ENCODE results near the gene ANTXR1. TPM values are rescaled to one million over a fixed set of nuclear protein-coding genes. Genes with fewer than 3 reads are reported as not detected.

The ANTXR1 gene
- polyA plus RNA-seq, 1 donor (not counting 4 experiments of a cell fraction or from before 2014, with no cell fraction given): 20.4 TPM

DNA sequence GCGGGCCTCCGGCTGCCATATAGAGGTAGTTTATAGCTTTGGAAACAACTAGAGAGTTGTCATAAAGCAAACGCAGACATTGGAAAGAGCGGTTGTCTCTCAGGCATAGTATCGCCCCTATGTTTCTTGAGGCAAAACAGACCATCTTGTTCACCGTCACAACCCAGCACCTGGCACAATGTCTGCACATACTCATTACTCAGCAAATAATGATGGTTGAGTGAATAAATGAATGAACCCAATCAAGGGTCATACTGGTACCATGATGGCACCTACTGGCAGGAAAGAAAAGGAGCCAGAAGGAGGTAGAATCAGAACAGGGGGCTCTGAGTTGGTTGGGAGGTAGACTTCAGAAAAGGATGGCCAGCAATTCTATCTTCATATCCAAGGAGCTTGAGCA is 118.5 kb downstream of the ANTXR1 start:
- Histone ChIP-seq H3K27ac (ENCODE audit: control insufficient read depth, insufficient read depth, low read length) (no peak overlapping the region), H4K20me1 (ENCODE audit: control insufficient read depth, extremely low read depth, insufficient read depth, low read length) (no peaks in the 10 kb centered on the region), H3K27me3 (ENCODE audit: control insufficient read depth, extremely low read depth, insufficient read depth, low read length) (no peaks in the 10 kb centered on the region), H3K36me3 (ENCODE audit: control insufficient read depth in 2 of 2, extremely low read depth in 1 of 2, insufficient read depth in 2 of 2, low read length in 2 of 2) (peaks cover 0 to 3% of the 10 kb centered on the region in 2 experiments), H3K9me1 (ENCODE audit: control insufficient read depth, extremely low read depth, insufficient read depth, low read length) (no peaks in the 10 kb centered on the region), H3K79me2 (ENCODE audit: control insufficient read depth, insufficient read depth, low read length) (no peaks in the 10 kb centered on the region), H3K9ac (ENCODE audit: control insufficient read depth, extremely low read depth, insufficient read depth, low read length) (no peak overlapping the region), H2AFZ (ENCODE audit: control insufficient read depth, low read length) (no peak overlapping the region), H3K9me3 (ENCODE audit: control insufficient read depth, low read depth, low read length) (no peaks in the 10 kb centered on the region), H3K4me3 (ENCODE audit: control insufficient read depth in 2 of 3, extremely low read depth in 1 of 3, insufficient read depth in 2 of 3, low read depth in 1 of 3, low read length in 3 of 3) (no peak overlapping the region), H3K4me1 (ENCODE audit: control insufficient read depth, extremely low read depth, insufficient read depth, low read length) (peaks cover 3% of the 10 kb centered on the region), H3K4me2 (ENCODE audit: control insufficient read depth, extremely low read depth, insufficient read depth, low read depth, low read length) (no peak overlapping the region)
- dilution Hi-C loops (cut with MboI; ENCODE audit: extremely low pct_ligation_motif_present, low sequenced_read_pairs): no loop called here
- FAIRE-seq (no peak), DNase-seq (ENCODE audit: low read depth, low spot score) (no peak)
- no peak for TF ChIP-seq EZH2 (IDR thresholded peaks at IDR 0.05; ENCODE audit: low read length)
- TF ChIP-seq, protein P1, sequence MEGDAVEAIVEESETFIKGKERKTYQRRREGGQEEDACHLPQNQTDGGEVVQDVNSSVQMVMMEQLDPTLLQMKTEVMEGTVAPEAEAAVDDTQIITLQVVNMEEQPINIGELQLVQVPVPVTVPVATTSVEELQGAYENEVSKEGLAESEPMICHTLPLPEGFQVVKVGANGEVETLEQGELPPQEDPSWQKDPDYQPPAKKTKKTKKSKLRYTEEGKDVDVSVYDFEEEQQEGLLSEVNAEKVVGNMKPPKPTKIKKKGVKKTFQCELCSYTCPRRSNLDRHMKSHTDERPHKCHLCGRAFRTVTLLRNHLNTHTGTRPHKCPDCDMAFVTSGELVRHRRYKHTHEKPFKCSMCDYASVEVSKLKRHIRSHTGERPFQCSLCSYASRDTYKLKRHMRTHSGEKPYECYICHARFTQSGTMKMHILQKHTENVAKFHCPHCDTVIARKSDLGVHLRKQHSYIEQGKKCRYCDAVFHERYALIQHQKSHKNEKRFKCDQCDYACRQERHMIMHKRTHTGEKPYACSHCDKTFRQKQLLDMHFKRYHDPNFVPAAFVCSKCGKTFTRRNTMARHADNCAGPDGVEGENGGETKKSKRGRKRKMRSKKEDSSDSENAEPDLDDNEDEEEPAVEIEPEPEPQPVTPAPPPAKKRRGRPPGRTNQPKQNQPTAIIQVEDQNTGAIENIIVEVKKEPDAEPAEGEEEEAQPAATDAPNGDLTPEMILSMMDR (optimal IDR thresholded peaks at IDR 0.05 in 1 of 3, IDR thresholded peaks at IDR 0.05 in 1 of 3, conservative IDR thresholded peaks at IDR 0.05 in 1 of 3; ENCODE audit: extremely low read depth in 1 of 3, insufficient read depth in 2 of 3, low read length in 3 of 3): no peak

DNA sequence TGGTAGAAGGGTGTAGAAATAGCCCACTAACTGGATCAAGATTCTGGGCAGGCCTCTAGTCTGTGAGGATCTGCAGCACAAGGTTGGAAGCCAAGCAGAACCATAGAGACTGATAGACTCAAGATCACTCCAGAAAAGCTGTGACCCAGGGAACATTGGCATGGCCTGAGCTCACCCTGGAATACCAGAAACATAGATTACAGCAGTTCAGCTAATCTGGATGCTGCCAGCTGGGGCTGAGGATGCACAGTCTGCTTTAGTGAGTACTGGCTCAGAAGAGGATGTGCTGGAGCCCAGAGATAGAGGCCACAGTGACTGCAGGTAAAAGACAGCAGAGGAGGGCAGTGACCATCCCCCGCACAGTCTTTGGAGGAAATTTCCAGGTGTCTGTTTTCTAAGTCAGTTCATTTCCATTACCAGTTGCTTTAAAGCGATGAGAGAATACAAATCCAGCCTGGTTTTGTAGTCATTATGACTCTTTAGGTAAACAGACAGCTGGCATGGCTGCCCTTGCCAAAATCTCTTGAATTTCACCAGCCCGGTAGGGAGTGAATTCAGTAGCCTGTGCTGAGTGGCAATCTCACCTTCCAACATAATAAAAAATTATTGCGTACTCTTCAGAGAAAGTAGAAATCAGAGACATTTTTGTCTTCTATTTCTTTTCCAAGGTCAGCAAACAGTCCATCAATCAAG is 119.2 kb downstream of the ANTXR1 start:
- dilution Hi-C loops (cut with MboI; ENCODE audit: extremely low pct_ligation_motif_present, low sequenced_read_pairs): no loop called here
- DNase-seq (ENCODE audit: low read depth, low spot score): no peak

More for the DNA sequence above, 119.2 kb downstream of the ANTXR1 start:
- Histone ChIP-seq H3K27me3 (ENCODE audit: control insufficient read depth, extremely low read depth, insufficient read depth, low read length) (no peaks in the 10 kb centered on the region), H3K9me1 (ENCODE audit: control insufficient read depth, extremely low read depth, insufficient read depth, low read length) (no peaks in the 10 kb centered on the region), H3K4me2 (ENCODE audit: control insufficient read depth, extremely low read depth, insufficient read depth, low read depth, low read length) (no peak overlapping the region), H3K4me1 (ENCODE audit: control insufficient read depth, extremely low read depth, insufficient read depth, low read length) (peaks cover 3% of the 10 kb centered on the region), H3K79me2 (ENCODE audit: control insufficient read depth, insufficient read depth, low read length) (no peaks in the 10 kb centered on the region), H3K36me3 (ENCODE audit: control insufficient read depth in 2 of 2, extremely low read depth in 1 of 2, insufficient read depth in 2 of 2, low read length in 2 of 2) (peaks cover 0 to 3% of the 10 kb centered on the region in 2 experiments), H2AFZ (ENCODE audit: control insufficient read depth, low read length) (no peak overlapping the region), H3K9me3 (ENCODE audit: control insufficient read depth, low read depth, low read length) (no peaks in the 10 kb centered on the region), H3K9ac (ENCODE audit: control insufficient read depth, extremely low read depth, insufficient read depth, low read length) (no peak overlapping the region), H3K4me3 (ENCODE audit: control insufficient read depth in 2 of 3, extremely low read depth in 1 of 3, insufficient read depth in 2 of 3, low read depth in 1 of 3, low read length in 3 of 3) (no peak overlapping the region), H3K27ac (ENCODE audit: control insufficient read depth, insufficient read depth, low read length) (no peak overlapping the region), H4K20me1 (ENCODE audit: control insufficient read depth, extremely low read depth, insufficient read depth, low read length) (no peaks in the 10 kb centered on the region)
- TF ChIP-seq EZH2 (IDR thresholded peaks at IDR 0.05; ENCODE audit: low read length): no peak
- TF ChIP-seq, protein P1 (optimal IDR thresholded peaks at IDR 0.05 in 1 of 3, IDR thresholded peaks at IDR 0.05 in 1 of 3, conservative IDR thresholded peaks at IDR 0.05 in 1 of 3; ENCODE audit: extremely low read depth in 1 of 3, insufficient read depth in 2 of 3, low read length in 3 of 3): no peak
- FAIRE-seq: no peak

Measured in keratinocyte (primary cell).